GM19467 (cell line): ENCODE measurements around the gene SPESP1.

Source experiments
- ATAC-seq: cut with Tn5 transposase; IDR thresholded peaks from one replicate; pipeline ENCODE4 v1.9.1; 2021; ENCODE audit warnings: mild to moderate bottlenecking, moderate library complexity; ENCODE audit not compliant: unreplicated experiment

Gene SPESP1

GRCh38 chr15:68930268-68931022 lies at the start of gene SPESP1:
Gene SPESP1, plus strand, starts transcription at chr15:68930525. Its CDS starts 129 bp downstream, at chr15:68930654.
- no peak for ATAC-seq

- no peak for ATAC-seq
Observed at GRCh38 chr15:68885070-68885469, 45.3 kb upstream of the SPESP1 start.

DNA sequence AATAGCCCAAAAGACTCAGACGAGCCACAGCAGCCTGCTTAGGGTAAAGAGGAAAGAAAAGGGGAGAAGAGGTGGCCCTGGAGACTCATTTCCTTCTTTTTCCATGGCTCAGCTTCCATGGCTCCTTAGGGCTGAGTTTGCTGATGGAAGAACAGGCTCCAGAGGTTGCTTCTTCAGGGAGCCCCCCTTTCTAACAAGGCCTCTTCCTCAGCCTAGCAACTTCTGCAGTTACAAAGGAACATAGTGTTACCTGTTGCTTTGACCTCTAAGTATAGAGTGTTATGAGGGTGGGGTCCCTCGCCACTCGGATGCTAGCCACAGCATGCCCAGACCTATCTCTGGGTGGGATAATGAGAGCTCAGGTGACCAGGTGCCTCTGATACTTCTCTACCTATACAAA lies 43.2 kb upstream of the SPESP1 start:
- ATAC-seq = no peak

GRCh38 chr15:68887819-68888218 lies 42.5 kb upstream of the SPESP1 start:
- ATAC-seq = no peak

DNA sequence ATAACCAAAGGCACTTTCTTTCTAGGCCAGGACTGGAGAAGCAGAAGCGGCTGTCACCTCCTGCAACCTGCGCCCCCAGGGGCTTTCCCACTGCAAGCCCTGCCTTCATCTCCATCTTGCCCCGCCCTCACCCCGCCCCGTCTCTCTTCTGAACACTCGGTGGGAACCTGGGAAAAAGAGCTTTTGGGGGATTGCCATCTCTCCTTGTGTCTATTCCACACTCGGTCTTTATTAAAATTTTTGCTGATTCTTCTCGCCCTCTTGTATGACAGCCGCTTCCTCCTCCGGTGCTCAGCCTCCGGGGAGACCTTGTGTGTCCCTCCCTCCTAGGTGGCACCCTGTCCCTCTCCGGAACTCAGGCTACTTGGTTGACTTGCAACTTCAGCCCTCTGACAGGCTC lies 41.9 kb upstream of the SPESP1 start:
- no peak for ATAC-seq

DNA sequence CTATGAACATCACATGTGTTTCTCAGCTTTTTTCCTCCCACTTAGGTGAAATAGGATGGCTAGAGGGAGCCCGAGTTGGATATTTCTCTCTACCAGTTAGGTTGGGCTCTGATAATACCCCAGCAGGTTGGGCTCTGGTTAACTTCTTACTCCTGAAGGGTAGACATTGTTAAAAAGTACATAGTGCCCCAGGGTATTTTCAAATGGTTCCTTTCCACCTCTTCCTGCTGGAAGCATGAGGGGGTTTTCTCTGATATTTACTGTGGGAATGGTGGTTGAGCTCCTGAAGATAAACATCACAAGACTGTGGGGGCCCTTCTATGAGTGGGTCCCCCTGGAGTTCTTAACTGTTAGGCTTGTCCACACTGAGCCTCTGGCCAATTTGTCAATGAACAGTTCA lies 36.1 kb upstream of the SPESP1 start:
- no peak for ATAC-seq

DNA sequence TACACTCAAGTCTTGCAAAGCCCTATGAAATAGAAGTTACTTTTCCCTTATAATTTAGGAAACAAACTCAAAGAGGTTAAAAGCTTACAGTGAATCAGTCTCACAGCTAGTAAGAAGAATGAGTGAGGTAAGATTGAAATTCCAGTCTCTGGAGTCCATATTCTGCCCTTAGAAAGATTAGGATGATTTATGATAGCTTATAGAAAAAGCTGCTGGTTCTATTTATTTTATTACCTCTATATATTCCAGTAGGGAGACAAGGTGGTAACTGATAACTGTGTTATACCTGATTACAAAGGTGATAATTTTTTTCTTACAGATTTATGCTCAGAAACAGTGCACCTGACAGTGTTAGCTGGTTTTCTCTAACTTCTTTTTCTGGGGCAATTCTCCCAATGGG lies 34.1 kb upstream of the SPESP1 start:
- no peak for ATAC-seq

GRCh38 chr15:68897016-68897415 lies 33.3 kb upstream of the SPESP1 start:
- no peak for ATAC-seq

DNA sequence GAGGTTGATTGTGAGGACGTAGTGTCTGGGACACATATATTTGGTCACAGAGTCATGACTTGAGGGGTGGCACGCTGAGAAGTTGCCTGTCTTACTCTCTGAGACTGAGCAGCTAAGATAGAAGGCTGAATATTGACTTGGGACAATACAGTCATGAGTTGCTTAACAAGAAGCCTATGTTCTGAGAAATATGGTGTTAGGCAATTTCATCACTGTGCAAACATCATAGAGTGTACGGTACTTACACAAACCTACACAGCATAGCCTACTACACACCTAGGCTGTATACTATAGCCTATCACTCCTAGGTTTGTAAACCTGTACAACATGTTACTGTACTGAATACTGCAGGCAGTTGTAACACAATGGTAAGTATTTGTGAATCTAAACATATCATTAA lies 30.3 kb upstream of the SPESP1 start:
- ATAC-seq = no peak

DNA sequence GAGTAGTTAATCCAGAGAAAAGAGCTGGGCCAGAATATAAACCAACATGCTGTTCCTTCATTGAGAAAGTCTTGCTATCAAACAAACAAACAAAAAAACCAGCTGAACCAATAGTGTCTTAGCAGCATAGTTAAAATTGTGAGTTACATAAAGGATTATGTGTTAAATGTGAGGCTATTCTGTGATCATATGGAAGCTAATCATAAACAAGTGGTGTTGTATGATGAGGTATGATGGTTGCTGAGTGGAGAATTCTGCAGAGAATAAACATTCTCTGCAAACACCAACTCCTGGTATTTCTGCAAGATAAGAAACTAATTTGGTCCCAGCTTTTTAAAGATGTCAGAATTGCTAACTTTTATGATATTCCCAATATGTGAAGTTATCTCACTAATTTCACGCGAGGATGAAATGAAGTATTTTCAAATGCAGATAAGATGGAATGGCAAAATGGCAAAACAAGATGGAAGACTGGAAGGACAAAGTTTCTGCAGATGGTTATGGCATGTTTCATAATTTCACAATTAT lies 22.9 kb upstream of the SPESP1 start:
- no peak for ATAC-seq

DNA sequence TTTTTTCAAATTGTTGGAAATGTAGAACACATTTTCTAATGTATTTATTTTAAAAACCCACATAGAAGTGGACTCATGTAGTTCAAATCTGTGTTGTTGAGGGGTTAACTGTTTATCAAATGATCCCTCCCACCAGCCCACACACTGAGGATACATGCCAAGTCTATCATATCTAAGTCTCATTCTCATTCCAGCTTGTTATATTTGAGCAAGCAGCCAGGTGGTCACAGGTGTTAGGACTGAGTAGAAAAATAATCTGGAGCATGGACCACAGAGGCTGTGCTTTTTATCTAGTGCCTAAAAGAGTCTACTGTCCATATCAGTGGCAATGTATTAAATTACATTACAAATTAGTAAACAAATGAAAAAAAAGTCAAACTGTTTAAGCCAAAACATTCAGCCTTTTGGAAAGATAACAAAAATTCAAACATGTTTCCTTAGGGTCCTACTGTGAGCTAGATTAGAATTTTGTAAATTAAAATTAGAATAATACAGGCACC lies 20.7 kb upstream of the SPESP1 start:
- no peak for ATAC-seq

DNA sequence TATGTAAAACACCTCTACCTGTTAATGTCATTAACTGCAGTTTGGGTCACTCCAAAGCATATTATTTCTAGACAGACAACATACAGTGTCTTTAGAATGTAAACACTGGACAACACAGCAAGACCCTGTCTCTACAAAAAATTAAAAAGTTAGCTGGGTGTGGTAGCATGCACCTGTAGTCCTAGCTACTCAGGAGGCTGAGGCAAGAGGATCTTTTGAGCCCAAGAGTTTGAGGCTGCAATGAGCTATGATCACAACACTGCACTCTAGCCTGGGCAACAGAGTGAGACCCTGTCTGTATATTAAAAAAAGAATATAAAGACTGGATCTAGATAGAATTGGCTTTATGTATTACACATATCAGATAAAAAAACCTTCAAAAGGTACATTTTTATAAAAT lies 20.0 kb upstream of the SPESP1 start:
- ATAC-seq = no peak

DNA sequence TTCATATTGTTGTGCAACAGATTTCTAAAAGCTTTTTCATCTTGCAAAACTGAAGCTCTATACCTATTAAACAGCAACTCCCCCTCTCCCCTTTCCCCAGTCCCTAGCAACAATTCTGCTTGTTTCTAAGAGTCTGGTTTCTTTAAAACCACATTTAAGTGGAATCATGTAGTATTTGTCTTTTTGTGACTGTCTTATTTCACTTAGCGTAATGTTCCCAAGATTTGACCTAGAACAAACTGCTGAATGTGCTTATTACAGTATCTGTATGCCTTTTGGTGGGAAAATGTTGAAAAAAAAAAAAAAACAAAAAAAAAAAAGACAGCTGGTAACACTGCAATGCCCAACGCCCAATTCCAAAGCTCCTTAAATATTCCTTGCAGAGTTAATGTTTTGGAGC lies 19.5 kb upstream of the SPESP1 start:
- no peak for ATAC-seq

GRCh38 chr15:68921926-68922325 lies 8.4 kb upstream of the SPESP1 start:
- no peak for ATAC-seq

DNA sequence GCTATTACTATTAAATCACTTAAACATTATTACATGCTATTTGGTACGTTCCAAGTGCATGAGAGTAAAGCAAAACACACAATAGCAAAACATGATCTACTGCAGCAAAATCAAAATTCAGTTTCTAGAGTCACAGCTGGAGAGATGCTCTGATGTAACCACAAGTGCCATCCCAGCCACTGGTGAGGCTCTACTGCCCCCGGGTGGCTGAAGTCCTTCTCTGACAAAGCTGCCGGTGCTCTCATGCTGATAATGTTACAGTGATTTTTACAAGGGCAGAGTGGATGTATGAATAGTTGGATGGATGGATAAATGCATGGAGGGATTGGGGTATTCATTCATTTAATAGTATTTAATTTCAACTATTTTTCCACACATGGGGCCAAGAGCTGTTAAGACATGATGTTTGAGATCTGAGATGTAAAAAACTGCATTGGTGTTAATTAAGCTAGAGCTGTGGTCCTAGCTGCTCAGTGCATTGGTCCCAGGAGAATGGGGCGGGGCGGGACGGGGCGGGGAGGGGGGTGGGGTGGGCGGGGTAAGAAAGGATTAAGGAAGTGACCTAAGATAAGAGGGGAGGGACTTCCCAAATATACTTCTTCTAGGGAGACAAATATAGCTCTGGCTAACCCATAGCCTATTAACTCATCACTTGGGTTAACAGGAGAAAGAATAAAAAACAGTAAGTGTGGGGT lies 5.3 kb upstream of the SPESP1 start:
- ATAC-seq = no peak

DNA sequence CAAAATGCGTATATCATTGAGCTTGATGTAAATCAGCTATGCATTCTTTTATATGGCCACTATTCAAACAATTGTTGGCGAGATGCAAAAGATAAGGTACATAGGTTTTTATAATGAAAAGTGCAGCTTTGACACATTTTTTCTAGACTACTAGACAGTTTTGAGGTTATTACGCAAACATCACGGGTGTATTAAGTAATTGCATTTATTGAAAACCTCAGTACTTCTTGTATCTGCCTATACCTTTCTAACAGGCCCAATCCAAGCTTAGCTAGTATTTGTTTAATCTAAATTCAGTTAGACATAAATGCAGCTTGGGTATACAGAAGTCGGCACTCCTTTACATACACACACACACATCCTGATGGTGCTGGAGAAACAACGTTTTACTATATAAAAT lies 2.7 kb downstream of the SPESP1 start:
- no peak for ATAC-seq

DNA sequence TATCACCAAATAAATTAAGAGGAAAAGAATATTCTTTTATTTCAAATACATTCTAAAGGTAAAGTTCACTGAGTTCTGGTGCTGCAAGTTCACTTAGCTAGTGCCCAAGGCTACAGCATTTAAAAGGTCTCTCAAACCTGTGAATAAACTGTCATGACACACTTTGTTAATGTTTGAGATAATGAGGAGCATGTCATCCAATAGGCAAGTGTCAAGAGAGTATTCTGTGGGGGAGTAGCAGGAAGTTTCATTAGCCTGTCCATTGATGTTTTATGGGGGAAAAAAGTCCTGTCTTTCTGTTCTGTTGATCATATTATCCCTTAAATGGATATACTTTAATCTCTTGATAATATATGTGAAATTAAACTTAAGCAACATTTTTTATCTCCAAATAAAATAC lies 4.0 kb downstream of the SPESP1 start:
- ATAC-seq = no peak

DNA sequence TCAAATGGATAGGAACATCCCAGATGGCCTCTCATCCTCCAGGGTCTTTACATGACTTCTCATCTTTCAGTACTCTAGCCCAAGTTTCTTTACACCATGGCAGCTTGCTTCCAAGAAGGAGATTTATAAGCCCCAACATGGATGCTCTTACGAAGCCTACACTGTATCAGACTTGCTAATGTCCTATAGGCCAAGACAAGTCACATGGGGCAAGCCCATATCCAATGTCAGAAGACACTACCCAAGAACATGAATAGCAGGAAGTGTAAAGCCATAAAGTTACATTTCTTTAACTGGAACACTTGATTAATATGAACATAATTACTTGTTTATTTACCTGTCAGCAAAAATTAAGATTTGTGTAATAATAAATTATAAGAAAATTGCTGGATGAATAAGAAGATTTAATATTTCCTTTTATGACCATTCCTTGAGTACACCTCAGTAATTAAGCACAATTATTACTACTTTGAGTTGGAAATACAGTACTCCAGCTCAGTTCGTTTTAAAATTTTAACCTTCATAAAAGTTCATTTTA lies 5.1 kb downstream of the SPESP1 start:
- ATAC-seq = no peak

DNA sequence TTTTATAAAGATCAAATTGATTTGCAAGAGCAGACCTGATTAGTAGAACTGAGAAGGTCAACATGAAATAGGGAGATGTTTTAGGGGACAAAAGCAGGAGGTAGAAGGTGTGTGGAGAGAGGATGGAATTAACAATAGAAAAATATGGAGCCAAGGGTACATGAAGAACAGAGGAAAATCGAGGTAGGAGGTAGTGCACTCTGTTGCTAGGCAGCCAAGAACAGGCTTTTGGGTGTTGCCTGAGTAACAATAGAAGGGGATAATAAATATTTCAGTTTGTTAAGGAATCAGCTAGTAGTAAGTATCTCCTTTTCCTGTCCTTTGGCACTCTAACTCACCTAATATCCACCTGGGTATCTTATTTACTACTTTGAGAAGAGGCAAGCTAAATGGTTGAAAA lies 9.2 kb downstream of the SPESP1 start:
- ATAC-seq = no peak

GRCh38 chr15:68951813-68952212 lies 21.5 kb downstream of the SPESP1 start:
- ATAC-seq = no peak

DNA sequence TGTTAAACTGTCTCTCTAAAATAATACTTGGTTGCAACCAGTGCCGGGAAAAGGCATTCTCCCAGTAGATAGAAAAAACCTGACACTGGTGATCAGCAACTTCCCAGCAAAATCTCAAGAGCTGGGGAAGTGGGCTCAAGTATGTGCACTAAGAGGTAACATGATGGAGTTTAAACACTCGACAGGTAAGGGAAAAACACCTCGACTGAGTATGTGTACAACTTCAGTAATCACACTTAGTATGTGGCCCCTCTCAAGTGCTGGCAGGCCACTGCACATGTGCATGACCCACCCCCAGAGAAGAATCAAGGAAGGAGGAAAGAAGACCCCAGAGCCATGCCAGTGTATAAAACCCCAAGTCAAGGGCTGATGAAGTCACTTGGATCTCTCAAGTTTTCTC lies 27.4 kb downstream of the SPESP1 start:
- ATAC-seq = no peak

- no peak for ATAC-seq
Observed at GRCh38 chr15:68958597-68958996, 28.3 kb downstream of the SPESP1 start.
